ENCODE data around the gene C5orf34. TPM values are rescaled to one million over a fixed set of nuclear protein-coding genes. Genes with fewer than 3 reads are reported as not detected.

The C5orf34 gene
- total and polyA plus RNA-seq, 9 of the 15 experiments (the other 6 are each of a cell fraction or from before 2014, with no cell fraction given): 13.2 to 32.6 (median 20.7) TPM

DNA sequence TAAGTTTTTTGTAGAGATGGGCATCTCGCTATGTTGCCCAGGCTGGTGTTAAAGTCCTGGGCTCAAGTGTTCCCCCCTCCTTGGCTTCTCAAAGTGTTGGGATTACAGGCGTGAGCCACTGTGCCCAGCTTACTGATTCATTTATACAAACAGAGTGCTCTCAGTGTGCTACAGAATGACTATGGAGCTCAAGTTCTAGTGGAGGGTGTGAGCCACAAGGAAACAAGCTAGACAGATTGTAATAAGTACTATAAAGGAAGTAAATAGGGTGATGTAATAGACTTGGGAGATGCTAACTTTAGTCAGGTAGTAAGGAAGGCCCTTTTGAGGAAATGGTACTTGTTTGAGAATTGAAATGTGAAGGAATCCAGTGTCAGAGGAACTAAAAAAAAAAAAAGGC is 29.5 kb downstream of the C5orf34 start:
- Histone ChIP-seq H2AFZ (ENCODE audit: low read depth, low read length) (no peak overlapping the region), H3K27me3 (ENCODE audit: control insufficient read depth in 2 of 2, insufficient read depth in 2 of 2, low read length in 2 of 2) (no peaks in the 10 kb centered on the region), H3K9ac (ENCODE audit: insufficient read depth in 1 of 2, low read depth in 2 of 2, low read length in 2 of 2) (no peak overlapping the region), H3K27ac (ENCODE audit: extremely low read depth, low read depth, low read length) (no peak overlapping the region), H3K4me1 (replicated peaks in 1 of 2; ENCODE audit: control insufficient read depth in 2 of 2, insufficient read depth in 2 of 2, low read length in 2 of 2) (peaks cover 6 to 8% of the 10 kb centered on the region in 2 experiments; a peak in 2 of 5 replicates), H3K9me1 (ENCODE audit: control insufficient read depth, insufficient read depth, low read length) (no peaks in the 10 kb centered on the region), H3K79me2 (ENCODE audit: control insufficient read depth, insufficient read depth, low read length) (peaks cover 31% of the 10 kb centered on the region), H3K36me3 (ENCODE audit: control insufficient read depth, insufficient read depth, low read length) (peaks cover 30% of the 10 kb centered on the region; the same call in 2 of the 3 replicates), H4K20me1 (replicated peaks; ENCODE audit: control insufficient read depth, insufficient read depth, low read length) (no peaks in the 10 kb centered on the region), H3K9me3 (replicated peaks; ENCODE audit: control insufficient read depth, insufficient read depth, low read depth, low read length) (0 out of 2 replicates have a peak, but pooled peaks cover 1% of the 10 kb centered on the region), H3K4me3 (no peak overlapping the region), H3K4me2 (ENCODE audit: insufficient read depth, low read length) (no peak overlapping the region; the same call in 1 of the 2 replicates)
- FAIRE-seq (no peak), DNase-seq (ENCODE audit: extremely low read depth in 1 of 4, low spot score in 3 of 4) (no peak), ATAC-seq (no peak)
- intact Hi-C loops (cut with micrococcal nuclease) (loop anchor here (2.0 to 10.0 kb wide), 2 partner anchors 119 to 259 kb away; partner anchors contain the start of gene NNT), in situ Hi-C loops (cut with MboI) (no loop called here)
- BruUV-seq (replicated peaks): no TSS peak
- ChIA-PET CTCF (ENCODE audit: low intra/inter-chr PET ratio) (interaction anchor here (0.6 kb wide), 2 partner anchors 28 to 493 kb away, joined by 3 to 6 read pairs; no protein-coding TSS in a partner anchor), POLR2A (interaction anchor here (1.0 to 4.2 kb wide), 10 partner anchors 12 to 417 kb away, joined by 3 to 43 read pairs (median 6); partner anchors contain the start of genes C5orf34, NNT and ZNF131)
- TF ChIP-seq PTTG1 (tag; IDR thresholded peaks at IDR 0.05; ENCODE audit: low read depth) (no peak), ATF7 (IDR thresholded peaks at IDR 0.05) (0 out of 2 replicates have a peak, but pooled peaks have one; percentile 11), RBM14 (IDR thresholded peaks at IDR 0.05; ENCODE audit: borderline replicate concordance, insufficient read depth, low read depth, low read length) (no peak), CEBPG (CRISPR knock-in tag; IDR thresholded peaks at IDR 0.05) (no peak), CEBPG (tag; conservative IDR thresholded peaks at IDR 0.05 in 1 of 2, IDR thresholded peaks at IDR 0.05 in 1 of 2) (peak; percentile 26 to 80; a peak in 3 of 4 replicates), MIER1 (IDR thresholded peaks at IDR 0.05; ENCODE audit: low read depth) (no peak), SMAD4 (CRISPR knock-in tag; conservative IDR thresholded peaks at IDR 0.05) (0 out of 2 replicates have a peak, but pooled peaks have one; percentile 26)
- TF ChIP-seq, protein P1, sequence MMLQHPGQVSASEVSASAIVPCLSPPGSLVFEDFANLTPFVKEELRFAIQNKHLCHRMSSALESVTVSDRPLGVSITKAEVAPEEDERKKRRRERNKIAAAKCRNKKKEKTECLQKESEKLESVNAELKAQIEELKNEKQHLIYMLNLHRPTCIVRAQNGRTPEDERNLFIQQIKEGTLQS (IDR thresholded peaks at IDR 0.05): peak; percentile 73
- TF ChIP-seq, protein P1 (CRISPR knock-in tag; conservative IDR thresholded peaks at IDR 0.05): no peak
- TF ChIP-seq, protein P2, sequence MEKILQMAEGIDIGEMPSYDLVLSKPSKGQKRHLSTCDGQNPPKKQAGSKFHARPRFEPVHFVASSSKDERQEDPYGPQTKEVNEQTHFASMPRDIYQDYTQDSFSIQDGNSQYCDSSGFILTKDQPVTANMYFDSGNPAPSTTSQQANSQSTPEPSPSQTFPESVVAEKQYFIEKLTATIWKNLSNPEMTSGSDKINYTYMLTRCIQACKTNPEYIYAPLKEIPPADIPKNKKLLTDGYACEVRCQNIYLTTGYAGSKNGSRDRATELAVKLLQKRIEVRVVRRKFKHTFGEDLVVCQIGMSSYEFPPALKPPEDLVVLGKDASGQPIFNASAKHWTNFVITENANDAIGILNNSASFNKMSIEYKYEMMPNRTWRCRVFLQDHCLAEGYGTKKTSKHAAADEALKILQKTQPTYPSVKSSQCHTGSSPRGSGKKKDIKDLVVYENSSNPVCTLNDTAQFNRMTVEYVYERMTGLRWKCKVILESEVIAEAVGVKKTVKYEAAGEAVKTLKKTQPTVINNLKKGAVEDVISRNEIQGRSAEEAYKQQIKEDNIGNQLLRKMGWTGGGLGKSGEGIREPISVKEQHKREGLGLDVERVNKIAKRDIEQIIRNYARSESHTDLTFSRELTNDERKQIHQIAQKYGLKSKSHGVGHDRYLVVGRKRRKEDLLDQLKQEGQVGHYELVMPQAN (IDR thresholded peaks at IDR 0.05; ENCODE audit: borderline replicate concordance): no peak
- 75% methylated on average over 2 of the region's 2 CpGs for WGBS (ENCODE audit: insufficient coverage, low coverage, missing lambda C conversion rate)

Data from K562 (cell line).